GM10847 (cell line): ENCODE data around the gene SLC25A19.
A peak's percentile ranks its signal among the peaks of the same experiment; 100 is the strongest.

Source experiments
- POLR2A ChIP-seq: IDR thresholded peaks from 2 replicates; pipeline ENCODE4 v1.6.1; 2011; ENCODE audit not compliant: insufficient read length; ENCODE audit errors: extremely low read depth

The SLC25A19 gene

DNA sequence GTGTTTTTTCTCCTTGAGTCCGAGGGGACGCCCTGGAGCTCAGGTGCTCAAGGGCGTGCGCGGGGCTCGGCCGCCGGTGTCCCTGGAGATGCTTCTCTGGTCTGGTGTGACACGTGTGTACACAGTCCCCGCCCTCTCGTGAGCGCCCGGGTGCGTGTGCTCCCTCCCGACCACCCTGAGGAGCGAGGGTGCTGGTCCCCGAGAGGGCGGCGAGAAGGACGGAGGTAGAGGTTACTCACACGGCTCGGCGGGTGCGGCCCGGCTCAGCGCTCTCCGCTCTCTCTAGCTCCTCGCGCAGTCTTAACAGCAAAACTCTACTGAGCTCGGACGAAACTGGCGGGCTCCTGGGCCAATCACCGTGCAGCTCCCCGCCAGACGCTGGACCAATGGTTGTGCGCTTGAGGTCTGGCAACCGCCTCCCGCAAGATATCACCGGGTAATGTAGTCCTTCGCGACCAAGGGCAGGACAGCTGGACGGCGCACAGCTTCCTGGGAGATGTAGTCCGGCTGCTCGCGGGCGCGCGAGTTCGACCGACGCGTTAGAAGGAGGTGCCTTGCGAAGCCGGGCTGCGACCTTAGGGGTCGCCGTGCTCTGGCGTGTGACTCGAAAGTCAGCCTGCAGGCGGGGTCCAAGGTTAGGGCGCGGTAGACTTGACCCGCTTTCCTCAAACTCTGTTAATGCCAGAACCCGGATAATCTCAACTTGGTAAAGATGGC, at the start of gene SLC25A19:
TSS of gene SLC25A19 (minus strand) at position 319 of the 717 bp plus-strand sequence. CDS start 2,669 bp downstream, outside the sequence.
- peak; percentile 94 for TF ChIP-seq POLR2A

DNA sequence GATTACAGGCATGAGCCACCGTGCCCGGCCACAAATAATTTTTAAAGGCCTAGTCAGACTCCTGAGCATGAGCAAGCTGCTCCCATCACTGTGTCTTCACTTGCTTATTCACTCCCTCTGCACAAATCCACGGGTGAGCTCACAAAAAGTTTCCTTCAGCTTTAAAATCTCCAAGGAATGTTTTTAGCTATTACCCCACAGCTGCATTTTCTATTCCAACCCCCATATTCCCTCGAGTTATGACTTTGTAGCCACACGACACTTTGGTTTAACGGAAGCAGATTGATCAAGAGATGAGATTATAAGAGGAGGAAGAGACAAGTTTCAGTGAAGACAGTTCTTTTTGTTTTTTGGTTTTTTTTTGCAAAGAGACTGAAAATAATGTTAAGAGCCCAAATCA, 49.1 kb upstream of the SLC25A19 start:
- TF ChIP-seq POLR2A, result no peak

DNA sequence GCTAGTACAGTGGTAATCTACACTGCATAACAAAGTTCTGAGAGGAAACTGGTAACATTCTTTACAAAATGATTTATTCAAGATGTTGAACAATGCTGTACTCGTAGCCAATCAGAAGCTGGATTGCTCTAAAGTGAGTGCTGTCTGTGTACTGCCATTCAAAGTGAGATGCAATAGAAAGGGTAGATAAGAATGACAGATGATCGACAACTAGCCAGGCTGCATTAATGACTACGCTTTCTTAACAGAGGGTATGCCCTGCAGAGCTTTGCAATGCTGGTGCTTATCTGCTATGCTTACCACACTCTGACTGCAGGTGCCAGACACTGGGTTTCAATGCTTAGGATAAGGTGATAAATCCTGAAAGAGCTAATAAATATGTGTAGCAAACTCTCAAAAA, 46.1 kb upstream of the SLC25A19 start:
- TF ChIP-seq POLR2A, result no peak

DNA sequence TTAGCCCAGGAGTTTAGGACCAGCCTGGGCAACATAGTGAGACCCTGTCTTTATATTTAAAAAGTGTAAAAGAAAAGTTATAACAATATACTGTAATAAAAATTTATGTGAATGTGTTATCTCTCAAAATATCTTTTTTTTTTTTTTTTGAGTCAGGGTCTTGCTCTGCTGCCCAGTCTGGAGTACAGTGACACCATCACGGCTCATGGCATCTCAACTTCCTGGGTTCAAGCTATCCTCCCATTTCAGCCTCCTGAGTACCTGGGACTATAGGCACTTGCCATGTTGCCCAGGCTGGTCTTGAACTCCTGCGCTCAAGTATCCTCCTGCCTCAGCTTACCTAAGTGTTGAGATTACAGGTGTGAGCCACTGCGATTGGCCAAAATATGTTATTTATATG, 45.5 kb upstream of the SLC25A19 start:
- no peak for TF ChIP-seq POLR2A

DNA sequence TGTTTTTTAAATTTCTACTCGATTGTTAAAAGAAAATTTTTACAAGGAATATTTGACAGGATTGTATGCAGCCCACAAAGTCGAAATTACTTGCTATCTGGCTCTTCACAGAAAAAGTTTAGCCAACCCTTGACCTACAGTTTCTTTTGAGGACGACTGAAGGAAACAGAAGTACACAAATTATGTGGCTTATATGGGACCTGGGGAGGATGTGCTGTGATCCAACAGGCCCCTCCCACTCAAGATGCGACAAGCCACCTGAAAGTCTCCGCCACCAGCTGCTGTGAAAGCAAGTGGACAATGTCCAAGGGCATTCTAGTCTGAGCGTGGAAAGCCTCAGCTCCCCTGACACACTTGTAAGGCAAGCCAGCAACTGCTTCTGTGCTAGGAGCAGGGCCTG, 42.4 kb upstream of the SLC25A19 start:
- no peak for TF ChIP-seq POLR2A

DNA sequence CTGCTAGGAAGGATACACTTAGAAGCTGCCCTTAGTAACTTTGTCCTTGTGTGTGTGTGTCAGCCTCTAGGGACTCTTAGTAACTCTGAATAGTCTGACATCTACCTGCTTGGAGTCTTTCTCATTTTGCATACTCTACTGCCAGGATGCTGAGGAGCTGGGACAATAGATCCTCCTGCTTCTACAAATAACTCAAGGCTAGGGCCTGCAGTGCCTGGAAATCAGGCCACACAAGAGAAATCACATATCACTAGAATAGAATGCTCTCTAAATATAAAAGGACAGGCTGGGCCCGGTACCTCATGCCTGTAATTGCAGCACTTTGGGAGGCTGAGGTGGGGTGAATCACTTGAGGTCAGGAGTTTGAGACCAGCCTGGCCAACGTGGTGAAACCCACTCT, 38.5 kb upstream of the SLC25A19 start:
- no peak for TF ChIP-seq POLR2A

DNA sequence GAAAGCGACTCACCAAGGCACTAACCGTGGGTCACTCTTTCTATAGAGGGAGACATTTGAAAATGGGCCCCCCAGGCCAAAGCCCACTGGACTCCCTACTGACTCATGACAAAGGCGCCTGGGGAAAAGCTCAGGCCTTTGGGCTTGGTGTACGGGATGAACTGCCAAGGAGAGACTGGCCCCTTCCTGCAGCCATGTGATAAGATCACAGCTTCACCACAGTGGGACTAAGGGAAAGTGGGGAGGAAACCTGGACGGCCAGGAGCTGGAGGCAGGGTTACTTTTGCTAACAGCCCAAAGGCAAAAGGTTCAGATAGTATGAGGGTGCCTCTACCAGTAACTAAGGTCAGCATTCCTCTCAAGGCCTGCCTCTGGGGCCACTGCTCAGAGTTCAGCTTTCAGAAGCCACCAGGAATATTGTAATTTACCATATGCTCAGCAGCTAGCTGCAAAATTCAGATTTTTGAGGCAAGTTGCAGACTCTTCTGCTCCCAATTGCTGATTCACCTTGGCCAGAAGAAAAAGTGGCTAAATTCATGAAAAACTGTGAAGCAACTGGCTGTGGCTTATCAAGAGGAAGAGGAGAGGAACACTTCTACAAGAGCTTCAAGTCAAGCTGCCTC, 37.1 kb upstream of the SLC25A19 start:
- no peak for TF ChIP-seq POLR2A

DNA sequence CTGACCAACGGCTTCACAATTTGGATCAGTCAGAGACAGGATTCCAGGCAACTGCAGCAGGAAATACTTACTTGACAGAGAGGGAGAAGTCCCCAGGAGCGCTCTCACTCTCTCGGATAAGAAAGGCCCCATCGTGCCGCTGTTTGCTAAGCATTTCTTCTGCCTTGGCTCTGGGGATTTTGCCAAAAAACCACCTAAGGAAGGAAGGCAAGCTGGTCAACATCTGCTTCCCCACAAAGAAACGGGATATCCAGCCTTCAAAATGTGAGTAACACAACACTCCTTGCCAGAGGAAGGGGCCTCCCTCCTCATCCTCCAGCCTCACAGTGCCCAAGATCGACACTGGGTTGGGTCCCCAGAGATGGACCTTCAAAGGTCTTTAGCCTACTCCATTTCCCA, 36.6 kb upstream of the SLC25A19 start:
- no peak for TF ChIP-seq POLR2A

DNA sequence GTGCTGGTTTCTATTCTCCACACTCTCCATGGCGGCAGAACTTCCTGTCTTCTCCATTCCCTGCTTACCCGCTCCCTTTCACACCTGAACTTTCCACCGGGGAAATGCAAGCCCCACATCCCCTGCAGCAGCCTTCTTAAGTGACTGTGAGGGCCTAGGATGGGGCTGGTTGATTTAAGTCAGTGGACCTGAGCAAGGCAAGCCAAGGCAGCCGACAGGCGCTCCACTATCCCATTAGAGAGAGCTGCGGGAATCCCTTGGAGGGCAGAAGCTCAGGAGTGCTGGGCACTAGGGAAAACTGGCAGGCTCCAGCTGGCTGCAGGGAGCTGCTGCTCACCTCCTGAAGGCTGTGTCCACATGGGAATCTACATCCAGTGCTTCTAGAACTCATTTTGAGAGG, 36.1 kb upstream of the SLC25A19 start:
- TF ChIP-seq POLR2A, result no peak

DNA sequence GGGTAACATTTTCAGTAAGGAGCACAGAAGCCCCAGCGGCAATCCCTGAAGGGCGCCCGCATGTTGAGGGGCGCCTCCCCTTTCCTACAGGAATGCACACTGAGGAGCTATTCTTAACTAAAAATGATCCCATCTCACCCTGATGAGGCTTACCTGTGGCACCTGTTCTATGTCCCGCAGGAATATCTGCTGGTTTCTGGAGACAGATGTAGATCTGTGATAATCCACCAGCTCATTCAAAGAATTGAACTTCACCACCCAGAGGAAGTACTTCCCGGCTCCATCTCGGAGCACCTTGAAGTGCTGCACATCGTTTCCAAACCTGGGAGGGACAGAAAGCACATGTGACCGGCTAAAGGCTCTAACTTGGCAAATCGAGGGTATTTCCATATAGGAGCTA, 32.3 kb upstream of the SLC25A19 start:
- TF ChIP-seq POLR2A, result no peak

DNA sequence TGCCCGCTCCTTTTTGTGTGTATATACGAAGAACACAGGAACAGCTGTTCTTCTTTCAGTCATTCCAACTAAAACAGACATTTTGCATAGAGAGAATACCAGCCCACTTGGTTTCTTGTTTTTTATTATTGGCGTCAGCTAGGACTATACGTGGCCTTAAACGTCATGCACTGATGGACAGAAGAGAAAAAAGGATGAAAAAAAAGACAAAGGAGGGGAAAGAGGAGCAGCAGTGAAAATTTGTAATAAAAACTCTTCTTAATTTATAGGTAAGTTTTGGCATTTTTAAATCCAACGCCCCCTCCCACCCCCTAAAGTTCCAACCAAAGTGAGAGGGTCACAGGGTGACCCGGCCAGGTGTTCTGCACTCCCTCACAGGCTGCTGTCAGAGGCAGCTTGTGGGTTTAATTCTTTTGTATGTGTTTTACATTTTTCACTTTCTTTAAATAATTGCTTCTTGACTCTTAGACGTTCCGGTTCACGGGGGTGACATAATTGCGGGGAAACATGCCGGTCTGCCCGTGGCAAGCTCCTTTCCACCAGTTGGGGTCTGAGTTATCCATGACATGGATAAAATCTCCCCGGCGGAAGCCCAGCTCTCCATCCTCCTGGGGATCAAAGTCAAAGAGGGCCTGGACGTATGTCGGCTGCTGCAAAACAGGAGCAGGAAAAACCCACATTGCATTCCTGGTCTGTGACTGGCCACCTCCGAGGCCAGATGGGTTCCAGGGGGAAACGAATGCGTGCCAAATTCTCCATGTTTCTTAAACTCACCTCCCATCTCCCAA, 30.9 kb upstream of the SLC25A19 start:
- TF ChIP-seq POLR2A, result no peak

DNA sequence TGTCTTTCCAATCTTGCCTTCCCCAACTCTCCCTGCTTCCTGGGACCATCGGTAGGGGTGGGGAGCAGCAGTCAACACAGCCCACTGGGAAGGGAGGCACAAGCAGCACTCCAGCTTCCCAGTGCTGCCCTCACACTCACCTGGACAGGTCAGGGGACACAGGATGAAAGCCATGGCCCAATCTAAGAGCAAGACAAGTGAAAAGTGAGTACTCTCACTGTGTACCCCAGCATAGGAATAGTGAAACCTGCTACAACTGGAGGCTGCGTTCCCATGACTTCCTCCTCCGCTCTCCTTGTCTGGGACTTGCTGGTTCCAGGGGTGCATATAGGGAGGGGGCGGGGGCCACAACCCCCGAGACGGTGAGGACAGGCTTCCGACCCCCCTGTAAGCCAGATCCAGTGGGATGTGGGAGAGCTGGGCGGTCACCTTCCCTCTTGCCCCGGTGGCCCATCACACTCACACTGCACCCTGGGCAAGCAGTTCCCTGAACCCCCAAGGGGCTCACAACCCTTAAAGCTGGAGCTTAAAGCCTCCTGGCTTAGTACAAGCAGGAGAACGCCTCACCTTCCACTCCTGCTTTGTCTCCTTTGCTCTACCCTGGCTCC, 29.5 kb upstream of the SLC25A19 start:
- TF ChIP-seq POLR2A, result no peak

DNA sequence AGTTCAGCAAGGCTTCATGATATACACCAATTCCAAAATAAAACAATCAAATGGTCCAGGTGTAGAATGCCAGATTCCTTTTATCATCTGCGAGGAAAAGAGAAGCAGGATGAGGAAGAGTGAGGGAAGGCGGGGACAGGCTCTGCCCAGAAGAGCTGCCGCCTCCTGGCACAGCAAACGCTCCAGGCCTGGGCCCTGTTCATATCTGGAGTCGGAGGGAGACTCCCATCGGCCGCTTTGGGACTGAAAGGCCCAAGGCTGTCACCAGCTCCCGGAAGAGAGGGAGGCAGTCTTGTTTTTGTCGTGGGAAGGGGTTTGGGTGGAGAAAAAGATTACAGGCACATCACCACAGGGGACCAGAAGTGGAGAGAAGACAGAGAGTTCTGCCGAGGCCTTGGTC, 29.0 kb upstream of the SLC25A19 start:
- TF ChIP-seq POLR2A, result no peak

DNA sequence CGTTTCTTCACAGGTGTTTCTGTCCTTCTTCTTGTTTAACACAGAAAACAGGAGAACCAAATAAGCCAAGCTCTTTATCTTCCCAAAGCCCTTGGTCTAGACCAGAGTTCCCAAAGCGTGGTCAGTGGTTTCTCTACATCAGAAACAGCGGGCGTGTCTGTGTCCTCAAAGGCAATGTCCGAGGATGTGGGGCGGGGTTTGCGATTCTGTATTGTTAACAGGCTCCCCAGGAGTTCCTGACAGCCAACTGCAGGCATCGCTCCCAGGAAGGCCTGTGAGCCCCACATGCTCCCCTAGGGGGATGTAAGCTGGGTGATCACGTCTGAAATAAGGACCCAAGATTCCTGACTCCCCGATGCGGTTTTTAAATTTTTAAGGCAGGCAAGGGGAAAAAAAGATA, 28.4 kb upstream of the SLC25A19 start:
- TF ChIP-seq POLR2A, result no peak

DNA sequence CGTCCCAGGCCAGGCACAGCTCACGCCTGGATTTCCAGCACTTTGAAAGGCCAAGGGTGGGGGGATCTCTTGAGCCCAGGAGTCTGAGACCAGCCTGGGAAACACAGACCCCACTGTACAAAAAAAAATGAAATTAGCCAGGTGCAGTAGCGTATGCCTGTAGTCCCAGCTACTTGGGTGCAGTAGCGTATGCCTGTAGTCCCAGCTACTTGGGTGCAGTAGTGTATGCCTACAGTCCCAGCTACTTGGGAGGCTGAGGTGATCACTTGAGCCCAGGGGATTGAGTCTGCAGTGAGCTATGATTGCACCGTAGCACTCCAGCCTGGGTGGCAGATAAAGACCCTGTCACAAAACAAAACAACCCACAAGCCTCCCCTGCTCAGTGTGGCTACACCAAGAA, 27.0 kb upstream of the SLC25A19 start:
- TF ChIP-seq POLR2A, result no peak
